Cerebellar cortex (tissue), 1 donor: ENCODE results near the gene AGPS.
"Not testable (repeated sequence)": the region's sequence is repeated elsewhere in the genome, so short reads cannot be mapped to it uniquely, and the experiment has no call there.

Experiments
- DNase-seq: peaks from one replicate; pipeline ENCODE4 v3.0.0-alpha.2; 2015; ENCODE audit warnings: low spot score

AGPS gene

DNA sequence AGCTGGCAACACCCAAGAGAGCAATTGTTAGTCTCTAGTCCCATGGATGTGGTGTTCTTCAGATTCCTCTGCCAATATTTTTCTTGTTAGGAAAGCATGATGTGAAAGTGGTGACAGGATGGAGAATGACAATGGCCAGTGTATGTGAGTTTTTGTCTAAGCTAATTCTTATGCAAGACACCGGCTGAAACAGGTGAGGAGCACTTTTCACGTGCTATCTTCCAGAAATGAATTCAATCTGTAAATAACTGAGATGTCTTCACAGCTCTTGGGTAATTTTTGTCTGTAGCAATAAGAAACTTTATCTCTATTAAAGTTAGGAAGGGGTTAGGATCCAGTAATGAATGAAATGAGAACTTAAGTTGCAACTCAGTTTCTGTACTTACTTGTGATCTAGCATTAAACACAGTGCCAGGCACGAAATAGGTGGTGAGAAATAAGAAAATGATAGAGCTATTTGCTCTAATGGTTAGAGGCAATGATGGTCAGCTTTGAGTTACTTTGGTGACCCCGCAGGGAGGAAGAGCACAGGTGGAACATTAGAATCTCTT lies 676 bp upstream of the AGPS start:
- DNase-seq, result peak; percentile 25

DNA sequence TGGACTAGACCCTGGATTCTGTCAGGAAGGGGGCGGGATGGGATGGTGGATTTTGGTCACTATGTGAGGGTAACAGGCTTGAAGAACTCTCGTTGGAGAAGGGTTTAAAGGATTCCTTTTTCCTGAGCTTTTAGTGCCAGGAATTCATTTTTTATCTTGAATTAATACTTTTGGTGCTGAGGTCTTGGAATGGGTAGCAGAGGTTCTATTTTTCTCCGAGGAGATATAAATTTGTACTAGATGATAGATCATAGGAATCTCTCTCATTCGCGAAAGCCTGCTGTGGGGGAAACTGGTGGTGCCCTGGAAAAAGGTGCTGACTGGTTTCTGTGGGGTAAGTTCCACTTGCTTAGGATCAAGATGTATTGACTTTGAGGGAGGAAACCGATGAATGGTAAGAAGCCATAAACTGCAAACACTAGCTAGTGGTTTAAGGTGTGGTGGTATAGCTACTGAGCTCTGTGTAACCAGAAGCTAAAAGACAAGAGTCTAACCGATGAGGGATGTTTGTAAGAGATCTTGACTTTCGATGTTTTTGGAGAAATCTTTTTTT lies 706 bp downstream of the AGPS start:
- peak; percentile 19 for DNase-seq

DNA sequence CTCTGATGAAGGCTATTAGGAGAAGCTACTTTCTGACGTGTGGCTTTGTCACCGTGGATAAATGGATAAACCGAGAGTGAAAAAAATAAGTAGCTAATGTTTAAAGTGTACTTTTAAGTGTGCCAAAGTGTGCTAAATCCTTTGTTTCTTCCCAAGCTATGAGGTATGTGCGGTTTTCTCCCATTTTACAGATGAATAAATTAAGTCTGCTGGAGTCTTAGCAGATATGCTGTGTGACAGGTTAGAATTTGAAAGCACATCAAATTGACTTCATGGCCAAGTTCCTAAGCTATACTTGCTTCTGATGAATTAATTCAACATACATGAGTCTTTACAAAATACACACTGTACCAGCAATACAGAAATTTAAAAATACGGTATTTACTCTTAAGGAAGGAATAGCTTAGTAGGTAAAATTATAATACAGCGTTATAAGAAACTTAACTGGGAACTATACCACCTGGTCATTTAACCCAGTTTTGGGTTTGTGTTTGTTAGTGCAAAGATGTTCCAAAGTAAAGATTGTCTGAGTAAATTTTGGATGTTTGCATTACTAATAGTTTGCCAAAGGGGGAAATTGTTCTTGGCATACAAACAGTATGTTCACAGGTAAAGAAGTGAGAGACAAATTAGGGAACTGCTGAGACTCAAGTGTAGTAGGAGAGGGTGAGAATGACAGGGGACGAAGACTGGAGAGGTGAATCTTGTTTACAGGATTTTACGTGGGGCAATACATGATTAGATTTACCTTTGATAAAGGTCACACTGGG lies 1.4 kb downstream of the AGPS start:
- DNase-seq, result no peak

DNA sequence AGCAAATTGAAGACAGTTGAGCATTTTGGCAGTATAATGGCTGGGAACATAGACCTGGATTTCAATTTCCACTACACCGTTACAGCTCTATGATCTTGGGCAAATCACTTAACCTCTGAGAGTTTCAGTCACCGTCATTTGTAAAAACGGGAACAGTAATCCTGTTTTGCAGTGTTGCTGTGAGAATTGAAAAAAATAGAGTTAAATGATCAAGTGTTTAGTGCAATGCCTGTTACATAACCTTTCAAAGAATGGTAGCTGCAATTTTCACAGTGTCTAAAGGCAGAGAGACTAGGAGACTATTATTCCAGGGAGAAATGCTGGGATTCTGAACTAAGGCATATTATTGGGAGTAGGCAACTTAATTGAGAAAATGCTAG lies 2.0 kb downstream of the AGPS start:
- DNase-seq, result no peak

DNA sequence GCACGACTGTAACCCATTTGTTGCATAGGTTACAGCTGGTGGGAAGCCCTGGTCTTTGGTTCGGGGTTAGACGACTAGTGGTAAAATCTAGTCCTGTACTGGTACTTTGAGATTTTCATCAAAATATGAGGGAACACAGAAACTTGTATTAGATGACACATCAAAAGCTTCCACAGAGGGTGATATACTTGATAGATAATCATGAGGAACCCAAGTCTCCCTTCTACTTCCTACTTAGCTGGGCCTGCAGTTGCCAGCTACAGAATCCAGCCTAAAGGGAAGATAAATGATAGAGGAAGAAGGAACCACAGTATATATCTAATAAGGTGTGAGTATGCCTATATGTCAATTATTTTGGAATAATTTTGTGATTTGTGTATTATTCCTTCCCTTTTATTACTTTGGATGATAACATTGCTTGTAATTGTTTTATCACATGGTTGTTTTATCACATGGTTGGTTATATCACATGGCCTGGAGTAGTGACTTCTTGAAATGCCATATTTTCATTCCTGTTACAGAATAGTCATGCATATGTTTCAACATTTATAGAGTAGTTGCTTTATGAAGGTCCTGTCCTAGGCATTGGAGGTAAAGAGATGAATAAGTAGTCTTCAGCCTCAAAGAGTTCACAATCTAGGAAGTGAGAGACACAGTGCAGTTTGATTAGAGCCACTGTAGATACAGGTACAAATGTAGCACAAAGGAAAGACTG lies 2.9 kb downstream of the AGPS start:
- no peak for DNase-seq

DNA sequence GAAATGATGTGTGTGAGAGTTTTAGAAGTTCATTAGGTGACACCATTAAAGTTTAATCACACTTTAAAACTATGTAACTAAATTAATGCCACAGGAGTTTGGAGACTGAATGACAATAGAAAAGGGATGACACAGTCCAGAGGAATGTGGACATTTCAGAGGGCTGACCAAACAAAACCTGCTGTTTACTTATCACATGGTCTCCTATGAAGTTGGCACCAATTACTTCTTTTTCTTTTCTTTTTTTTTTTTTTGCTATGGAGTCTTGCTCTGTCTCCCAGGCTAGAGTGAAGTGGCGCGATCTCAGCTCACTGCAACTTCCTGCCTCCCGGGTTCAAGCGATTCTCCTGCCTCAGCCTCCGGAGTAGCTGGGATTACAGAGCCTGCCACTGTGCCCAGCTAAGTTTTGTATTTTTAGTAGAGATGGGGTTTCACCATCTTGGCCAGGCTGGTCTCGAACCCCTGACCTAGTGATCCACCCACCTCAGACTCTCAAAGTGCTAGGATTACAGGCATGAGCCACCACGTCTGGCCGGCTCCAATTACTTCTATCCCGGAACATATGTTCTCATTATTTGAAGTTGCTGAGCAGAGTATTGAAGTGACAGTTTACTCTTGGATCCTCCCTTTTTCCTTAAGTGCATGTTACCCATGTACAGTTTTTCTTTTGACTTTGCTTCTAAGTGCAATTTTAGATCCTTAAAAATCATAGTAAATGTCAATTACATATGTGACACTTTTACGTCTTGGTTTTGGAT lies 4.3 kb downstream of the AGPS start:
- DNase-seq, result no peak

DNA sequence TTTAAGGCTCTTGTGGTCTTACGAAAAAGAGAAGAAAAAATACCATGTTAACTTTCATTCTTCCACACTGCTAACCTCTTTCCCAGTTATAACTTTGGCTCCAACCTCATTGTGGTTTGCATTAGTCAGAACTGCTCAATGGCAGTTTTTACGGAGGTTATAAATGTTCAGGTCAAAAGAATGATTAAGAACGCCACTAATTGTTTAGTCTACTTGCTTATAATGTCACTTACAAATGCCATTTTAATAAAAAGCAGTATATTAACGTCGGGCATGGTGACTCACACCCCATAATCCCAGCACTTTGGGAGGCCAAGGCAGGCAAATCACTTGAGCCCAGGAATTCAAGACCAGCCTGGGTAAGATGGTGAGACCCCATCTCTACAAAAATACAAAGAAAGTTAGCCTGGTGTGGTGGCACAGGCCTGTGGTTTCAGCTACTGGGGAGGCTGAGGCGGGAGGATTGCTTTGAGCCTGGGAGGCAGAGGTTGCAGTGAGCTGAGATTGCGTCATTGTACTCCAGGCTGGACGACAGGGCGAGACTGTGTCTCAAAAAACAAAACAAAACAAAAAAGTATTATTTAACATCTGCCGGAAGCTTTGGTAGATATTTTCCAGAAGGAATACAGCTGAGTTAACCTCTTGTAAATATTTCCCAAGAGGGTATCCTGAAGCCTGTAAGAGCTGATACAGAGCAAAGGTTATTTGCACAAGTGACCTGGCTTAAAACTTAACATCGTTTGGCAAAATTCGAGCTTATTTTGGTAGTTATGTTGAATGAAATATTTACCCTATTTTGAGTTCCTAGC lies 5.1 kb downstream of the AGPS start:
- no peak for DNase-seq

DNA sequence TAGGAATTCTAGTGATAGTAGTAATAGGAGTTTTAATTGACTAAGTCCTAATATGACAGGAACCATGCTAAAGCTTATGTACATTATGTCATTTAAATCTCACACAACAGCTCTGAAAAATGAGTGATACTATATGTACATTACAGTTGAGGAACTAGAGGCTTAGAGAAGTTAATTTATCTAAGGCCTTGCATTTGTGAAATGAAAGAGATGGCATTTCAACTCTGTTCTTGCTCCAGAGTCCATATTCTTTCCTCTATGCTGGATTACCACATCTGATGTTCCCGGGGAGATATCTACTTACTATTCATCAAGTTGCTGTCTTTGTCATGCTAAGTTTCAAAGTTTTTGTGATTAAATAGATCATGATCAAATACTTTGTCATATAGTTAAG lies 5.7 kb downstream of the AGPS start:
- DNase-seq, result no peak

DNA sequence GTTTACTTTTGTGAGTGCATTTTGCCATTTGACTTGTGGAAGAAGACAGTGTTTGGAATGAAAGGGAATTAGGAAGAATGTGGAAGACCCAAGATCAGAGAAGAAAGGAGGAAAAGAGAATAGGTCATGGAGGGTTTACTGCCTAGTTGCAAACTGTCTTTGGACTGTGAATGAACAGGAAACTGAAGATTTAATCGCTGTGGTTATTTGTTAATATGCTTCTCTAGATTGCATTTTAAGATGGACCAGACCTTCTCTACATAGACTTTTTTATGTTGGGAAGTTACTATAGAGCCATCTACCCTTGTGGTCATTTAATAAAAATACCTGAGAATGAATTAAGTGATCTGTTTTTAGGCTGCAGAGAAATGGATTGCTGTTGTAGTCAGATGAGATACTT lies 6.2 kb downstream of the AGPS start:
- no peak for DNase-seq

DNA sequence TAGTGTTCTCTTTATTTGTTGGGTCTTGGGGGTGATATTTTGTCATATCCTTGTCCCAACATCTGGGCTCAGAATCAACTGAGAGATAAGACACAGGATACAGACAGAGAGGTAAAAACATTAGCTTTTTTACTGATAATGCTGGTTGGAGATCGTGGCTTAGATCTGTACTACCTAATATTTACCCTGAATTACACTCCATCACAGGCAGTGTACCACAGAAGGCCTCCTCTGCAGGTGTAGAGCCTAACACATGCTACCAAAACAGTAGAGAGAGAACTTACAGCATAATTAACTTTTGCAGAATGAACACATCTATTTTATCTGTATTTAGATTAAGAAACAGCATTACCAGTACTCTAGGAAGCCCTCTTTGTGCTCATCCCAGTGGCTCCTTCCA lies 6.8 kb downstream of the AGPS start:
- no peak for DNase-seq

DNA sequence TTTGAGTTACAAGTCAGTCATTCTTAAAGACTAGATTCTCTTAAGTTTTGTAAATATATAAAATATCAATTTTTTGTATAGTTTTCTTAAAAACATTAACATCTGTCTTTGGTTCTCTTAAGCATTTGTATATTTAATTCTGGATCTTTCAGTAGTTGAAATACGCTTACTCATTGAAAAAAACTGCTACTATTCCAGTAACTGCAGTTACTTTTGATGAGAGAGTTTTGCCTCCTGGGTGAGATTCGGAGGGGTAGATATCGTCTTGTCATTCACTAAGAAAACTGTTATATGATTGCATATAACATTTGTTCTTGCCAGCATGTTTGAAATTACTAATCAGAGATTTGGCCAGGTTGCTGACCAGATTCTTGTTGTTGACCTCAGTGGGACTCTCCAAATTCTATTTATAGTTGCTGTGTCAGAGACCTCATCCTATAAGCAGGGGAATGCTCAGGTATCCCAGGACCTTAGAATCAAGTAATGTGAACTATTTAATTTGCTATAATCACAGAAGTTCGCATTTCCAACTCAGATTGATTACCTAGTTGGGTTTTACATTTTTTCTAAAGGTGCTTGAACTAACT lies 7.9 kb downstream of the AGPS start:
- no peak for DNase-seq

DNA sequence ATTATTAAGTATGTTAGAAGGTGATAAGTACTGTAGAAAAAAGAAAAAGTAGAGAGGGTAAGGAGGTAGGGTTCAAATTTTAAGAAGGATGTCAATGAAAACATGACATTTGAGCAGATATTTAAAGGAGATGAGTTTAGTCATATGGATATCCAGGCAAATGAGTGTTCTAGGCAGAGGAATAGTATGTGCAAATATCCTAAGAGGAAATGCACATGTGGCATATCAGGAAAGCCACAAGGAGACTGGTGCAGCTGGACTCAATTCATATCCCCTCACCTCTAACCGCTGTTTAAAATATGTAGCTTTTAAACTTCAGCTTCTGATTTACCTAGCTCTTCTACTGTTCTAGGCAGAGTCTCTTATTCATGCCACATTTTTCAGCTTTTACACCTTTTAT lies 9.5 kb downstream of the AGPS start:
- no peak for DNase-seq

DNA sequence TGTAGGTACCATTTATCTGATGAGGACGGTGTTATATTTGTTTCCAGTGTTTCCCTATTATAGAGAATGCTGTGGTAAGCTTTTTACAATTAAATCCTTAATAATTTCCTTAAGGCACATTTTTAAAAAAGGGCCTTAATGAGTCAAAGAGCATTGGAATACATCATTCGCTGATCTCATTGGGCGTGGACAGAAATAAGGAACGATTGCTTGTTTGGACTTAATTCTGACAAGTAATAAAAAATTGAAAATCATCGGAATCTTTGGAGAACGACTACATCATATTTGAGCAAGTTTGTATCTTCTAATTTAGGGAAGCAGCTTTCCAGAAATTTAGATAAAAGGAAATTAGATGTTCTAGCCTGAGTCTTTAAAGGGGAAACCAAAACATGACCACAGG lies 11.3 kb downstream of the AGPS start:
- DNase-seq, result no peak

DNA sequence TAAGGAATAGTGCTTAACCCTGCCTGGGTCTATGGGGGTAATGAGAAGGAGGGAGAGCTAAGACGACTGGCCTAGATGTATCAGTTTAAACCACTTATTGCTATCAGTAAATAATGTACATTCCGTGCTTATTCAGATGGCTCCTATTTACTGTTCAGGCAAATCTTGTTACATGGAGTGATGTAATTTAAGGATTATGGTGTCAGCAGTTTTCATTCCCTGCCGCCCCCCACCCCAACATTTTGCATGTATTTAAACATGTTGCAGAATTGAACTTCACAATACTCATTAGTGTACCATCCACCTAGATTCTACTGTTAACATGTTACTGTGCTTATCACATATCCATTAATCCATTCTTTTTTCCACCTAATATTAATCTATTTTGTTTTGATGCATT lies 11.7 kb downstream of the AGPS start:
- no peak for DNase-seq

DNA sequence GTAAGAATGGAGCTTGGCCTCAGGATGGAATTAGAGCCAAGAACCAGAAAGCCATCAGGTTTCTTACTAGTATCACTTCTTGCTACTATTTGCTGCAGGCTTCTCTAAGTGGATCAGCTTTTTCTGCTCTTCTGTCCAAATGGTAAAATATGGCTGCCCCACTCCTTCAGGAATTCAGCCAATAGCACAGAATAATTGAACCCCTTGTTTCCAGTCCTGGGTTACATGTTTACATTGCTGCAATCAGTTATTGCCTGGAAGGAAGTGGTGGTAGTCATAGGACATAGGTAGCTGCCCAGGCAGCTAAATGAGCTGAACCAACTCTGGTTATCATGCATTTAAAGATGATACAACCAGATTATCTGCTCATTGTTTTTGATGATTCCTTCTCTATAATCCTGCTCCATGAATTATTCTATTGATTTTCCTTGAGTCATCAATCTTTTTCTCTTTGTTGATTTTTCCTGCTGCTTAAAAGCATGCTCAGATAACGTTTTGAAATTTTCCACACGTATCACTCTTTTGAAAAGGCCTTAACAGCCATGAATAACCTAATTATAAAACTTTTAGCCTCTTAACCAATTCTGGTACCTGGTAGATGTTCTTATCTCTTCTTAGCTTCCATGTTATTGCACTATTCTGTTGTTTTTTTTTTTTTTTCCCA lies 12.6 kb downstream of the AGPS start:
- DNase-seq, result no peak

DNA sequence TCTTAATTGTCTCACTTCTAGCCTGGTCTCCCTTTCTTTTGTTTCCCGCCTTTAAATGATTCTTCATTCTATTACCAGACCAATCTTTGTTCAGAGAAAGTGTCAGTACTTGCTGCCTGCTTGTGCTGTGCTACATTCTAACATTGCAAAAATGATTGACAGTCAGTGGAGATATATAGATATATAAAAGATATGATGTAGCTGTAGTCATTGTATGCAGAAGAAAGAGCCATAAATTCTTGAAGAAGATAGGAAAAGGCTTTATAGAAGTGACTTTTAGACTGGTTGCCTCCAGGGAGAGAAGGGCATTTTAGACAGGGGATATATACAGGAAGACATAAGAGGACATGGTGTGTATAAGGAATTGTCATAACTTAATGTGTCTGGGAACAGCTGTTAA lies 13.6 kb downstream of the AGPS start:
- no peak for DNase-seq

DNA sequence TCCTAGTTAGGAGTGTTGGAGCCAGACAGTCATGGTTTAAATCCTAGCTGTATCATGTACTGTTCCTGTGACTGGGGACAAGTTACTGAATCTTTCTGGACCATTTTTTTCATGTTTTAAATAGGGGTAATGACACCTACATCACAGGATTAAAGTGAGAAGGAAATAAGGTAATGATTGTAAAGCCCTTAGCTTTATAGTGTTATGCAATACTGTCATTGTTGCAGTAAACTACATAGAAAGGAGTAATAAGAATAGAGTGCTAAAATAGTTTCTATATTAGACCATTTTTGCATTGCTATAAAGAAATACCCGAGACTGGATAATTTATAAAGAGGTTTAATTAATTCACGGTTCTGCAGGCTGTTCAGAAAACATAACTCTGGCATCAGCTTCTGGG lies 14.5 kb downstream of the AGPS start:
- no peak for DNase-seq

DNA sequence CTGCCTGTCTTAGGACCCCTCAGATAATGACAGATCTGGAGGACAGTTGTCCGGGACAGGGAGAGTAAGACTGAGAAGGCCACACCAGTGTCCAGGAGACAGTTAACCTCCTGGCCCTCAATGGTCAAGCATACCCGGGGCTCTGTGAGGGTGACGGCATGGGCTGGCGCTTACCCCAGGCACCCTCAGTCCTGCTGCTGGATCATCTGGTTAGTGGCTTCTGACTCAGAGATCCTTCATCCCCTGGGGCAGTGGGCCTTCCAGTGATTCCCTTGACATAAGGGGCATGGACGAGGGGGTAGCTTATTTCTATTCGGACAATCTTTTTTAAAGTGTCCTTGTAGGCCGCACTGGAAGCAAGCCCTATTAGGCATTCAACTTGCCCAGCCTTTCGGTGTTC lies 18.1 kb downstream of the AGPS start:
- not testable (repeated sequence) for DNase-seq

DNA sequence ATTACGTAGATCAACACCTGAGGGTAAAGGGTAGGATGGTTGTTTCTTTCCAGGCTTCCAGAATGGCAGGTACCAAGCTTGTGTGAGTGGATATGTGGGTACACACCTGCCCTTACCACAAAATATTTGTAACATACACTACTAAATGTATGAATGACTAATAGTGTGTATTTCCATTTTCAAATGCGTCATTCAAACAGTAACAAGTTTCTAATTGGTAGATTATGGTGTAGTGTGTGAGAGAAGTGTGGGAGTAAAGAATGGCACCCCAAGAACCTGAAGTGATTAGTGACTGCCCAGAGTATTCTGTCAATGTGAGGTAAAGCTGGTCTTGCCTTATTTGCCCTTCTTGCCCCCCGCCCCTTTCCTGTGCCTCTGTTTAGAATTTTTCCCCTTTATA lies 21.1 kb downstream of the AGPS start:
- DNase-seq, result no peak

DNA sequence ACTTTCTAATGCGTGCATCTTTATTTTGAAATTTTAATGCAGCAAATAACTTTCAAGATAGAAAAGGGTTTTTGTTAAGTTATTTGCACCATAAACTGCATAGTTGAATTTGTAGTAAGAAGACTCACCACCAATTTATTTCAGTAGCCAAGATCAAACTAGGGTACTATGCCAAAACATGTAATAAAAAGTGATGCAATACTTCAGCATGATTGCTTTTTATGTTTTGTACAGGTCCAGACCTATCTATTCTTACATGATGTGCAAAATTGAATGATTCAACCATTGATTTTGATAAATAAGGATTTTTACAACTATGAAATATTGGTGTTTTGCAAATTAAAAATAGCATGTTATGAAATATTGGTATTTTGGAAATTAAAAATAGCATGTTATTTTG lies 26.7 kb downstream of the AGPS start:
- no peak for DNase-seq

DNA sequence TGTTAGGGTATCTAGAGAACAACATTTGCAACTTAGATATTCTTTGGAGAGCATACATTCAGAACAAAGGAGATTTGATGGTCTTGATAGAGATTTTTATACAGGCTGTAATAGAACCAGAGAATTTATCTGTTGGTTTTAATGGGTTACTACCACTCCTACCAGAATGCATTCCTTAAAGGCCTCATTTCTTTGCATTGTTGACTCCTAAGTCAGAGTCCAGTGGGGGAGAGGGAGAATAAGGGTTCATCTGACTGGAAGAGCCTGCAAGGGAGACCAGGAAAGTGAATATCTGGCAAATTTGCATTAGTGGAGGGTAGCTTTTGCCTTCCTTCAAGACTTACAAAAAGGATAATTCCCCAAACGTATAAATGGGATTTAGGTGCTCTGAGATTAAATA lies 29.7 kb downstream of the AGPS start:
- no peak for DNase-seq
